Loucy (cell line): ENCODE measurements around the gene NCKAP5.

ENCODE experiments used
- H2AFZ ChIP-seq: fragments of 200-600 bp; sonication (generic); 2 replicates; pipeline ENCODE4 v1.6.0; 2016; ENCODE audit warnings: antibody characterized with exemption, mild to moderate bottlenecking, low read length, moderate library complexity
- H3F3A ChIP-seq: fragments of 200-600 bp; 2 replicates; pipeline ENCODE4 v1.6.0; 2016; ENCODE audit warnings: antibody characterized with exemption, low read depth, mild to moderate bottlenecking
- H3K27me3 ChIP-seq: fragments of 200-600 bp; sonication (generic); 2 replicates; pipeline ENCODE4 v1.6.1; 2014; ENCODE audit warnings: low read length, mild to moderate bottlenecking; ENCODE audit not compliant: insufficient read depth, poor library complexity, severe bottlenecking
- H3K36me3 ChIP-seq: fragments of 200-600 bp; sonication (generic); 2 replicates; pipeline ENCODE4 v1.6.1; 2016; ENCODE audit warnings: low read length; ENCODE audit not compliant: insufficient read depth
- H3K4me1 ChIP-seq: fragments of 200-600 bp; sonication (generic); 2 replicates; pipeline ENCODE4 v1.5.1; 2014; ENCODE audit warnings: low read length, mild to moderate bottlenecking; ENCODE audit not compliant: insufficient read depth, poor library complexity, severe bottlenecking
- H3K4me2 ChIP-seq: fragments of 200-600 bp; sonication (generic); 2 replicates; pipeline ENCODE4 v1.6.0; 2014; ENCODE audit warnings: antibody characterized with exemption, low read length, low read depth, mild to moderate bottlenecking; ENCODE audit not compliant: poor library complexity, severe bottlenecking
- H3K4me3 ChIP-seq: fragments of 200-600 bp; sonication (generic); 2 replicates; pipeline ENCODE4 v1.5.1; 2014; ENCODE audit warnings: low read length, mild to moderate bottlenecking, mixed read lengths; ENCODE audit not compliant: poor library complexity, severe bottlenecking
- H3K79me2 ChIP-seq: fragments of 200-600 bp; sonication (generic); 2 replicates; pipeline ENCODE4 v1.6.1; 2014; ENCODE audit warnings: low read length; ENCODE audit not compliant: insufficient read depth
- H3K9ac ChIP-seq: fragments of 200-600 bp; sonication (generic); 2 replicates; pipeline ENCODE4 v1.6.0; 2014; ENCODE audit warnings: mild to moderate bottlenecking, low read depth, low read length, moderate library complexity; ENCODE audit not compliant: poor library complexity, severe bottlenecking
- H3K9me2 ChIP-seq: fragments of 200-600 bp; sonication (generic); replicated peaks from 2 replicates; pipeline ENCODE4 v1.6.1; 2016; ENCODE audit warnings: low read depth, low read length, mixed read lengths
- H3K9me3 ChIP-seq: fragments of 200-600 bp; sonication (generic); 2 replicates; pipeline ENCODE4 v1.6.1; 2014; ENCODE audit warnings: mild to moderate bottlenecking, antibody characterized with exemption, low read length, low read depth; ENCODE audit not compliant: insufficient read depth
- H4K20me1 ChIP-seq: fragments of 200-600 bp; sonication (generic); 2 replicates; pipeline ENCODE4 v1.6.0; 2014; ENCODE audit warnings: antibody characterized with exemption, low read length, mild to moderate bottlenecking; ENCODE audit not compliant: insufficient read depth, poor library complexity, severe bottlenecking
- EZH2phosphoT487 ChIP-seq: fragments of 200-600 bp; IDR thresholded peaks from 2 replicates; pipeline ENCODE4 v1.6.1; 2018; ENCODE audit warnings: antibody characterized with exemption, mild to moderate bottlenecking, moderate library complexity, borderline replicate concordance
- TF ChIP-seq, protein P1 (sequence below): fragments of 200-600 bp; sonication (generic); conservative IDR thresholded peaks from 2 replicates; pipeline ENCODE4 v1.5.1; 2014; ENCODE audit warnings: mild to moderate bottlenecking, antibody characterized with exemption, low read length

The NCKAP5 gene

DNA sequence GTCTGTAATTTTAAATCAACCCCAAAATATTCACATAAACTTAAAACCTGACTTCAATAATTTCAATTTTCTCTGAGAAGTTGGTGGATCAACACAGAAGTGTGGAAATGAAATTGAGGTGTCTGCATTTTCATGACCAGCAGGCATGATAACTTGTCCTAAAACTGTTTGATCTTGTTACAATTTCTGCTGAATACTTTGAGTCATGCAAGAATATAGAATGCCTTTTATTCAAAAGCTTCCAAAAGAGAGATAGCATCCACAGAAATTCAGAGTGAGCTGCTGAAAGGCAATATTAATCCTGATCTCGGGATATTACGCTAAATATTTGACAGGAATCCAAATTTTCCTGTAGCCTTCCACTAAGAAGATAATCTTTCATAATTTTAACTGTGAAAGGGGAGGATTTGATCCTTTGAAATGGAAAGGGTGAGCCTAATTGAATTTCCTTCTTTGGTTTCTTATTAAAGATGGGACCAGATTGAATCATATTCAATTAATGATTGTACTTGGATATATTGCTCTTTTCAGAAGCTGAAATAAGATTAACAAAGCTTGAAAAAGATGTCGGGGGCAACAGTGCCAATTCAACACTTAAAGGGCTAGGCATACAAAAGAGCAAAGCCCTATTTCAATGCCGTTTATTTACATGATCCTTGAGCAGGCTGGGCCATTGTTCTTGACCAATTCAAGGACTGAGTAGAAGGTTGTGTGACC lies 129.3 kb downstream of the NCKAP5 start:
- no peak overlapping the region for H3K9ac ChIP-seq

DNA sequence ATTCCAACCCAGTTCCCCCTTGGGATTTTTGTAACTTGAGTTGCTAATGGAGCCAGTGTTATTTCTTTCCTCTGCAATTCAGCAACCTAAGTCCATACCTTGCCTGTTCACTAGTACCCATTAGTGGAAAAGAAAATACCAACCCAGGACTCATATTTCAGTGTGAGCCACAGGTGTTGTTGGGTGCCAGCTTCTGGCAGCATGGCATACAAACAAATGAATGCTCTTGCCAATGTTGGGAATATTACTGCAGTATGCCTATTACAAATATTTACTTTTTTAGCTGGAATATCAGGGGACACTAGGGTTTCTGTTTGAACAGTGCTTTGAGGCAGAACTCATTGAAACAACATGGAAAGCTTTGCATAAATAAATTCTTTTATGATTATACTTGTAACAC lies 130.2 kb downstream of the NCKAP5 start:
- H3K4me3 ChIP-seq: no peak overlapping the region
- no peak overlapping the region for H3K4me2 ChIP-seq
- H3K27me3 ChIP-seq: no peaks in the 10 kb centered on the region
- H3K36me3 ChIP-seq: no peaks in the 10 kb centered on the region
- no peaks in the 10 kb centered on the region for H3K9me2 ChIP-seq
- no peak overlapping the region for H3K9ac ChIP-seq
- H4K20me1 ChIP-seq: no peaks in the 10 kb centered on the region
- H3K9me3 ChIP-seq: no peaks in the 10 kb centered on the region
- no peaks in the 10 kb centered on the region for H3K79me2 ChIP-seq
- no peaks in the 10 kb centered on the region for H3K4me1 ChIP-seq
- H2AFZ ChIP-seq: no peak overlapping the region
- TF ChIP-seq, protein P1, sequence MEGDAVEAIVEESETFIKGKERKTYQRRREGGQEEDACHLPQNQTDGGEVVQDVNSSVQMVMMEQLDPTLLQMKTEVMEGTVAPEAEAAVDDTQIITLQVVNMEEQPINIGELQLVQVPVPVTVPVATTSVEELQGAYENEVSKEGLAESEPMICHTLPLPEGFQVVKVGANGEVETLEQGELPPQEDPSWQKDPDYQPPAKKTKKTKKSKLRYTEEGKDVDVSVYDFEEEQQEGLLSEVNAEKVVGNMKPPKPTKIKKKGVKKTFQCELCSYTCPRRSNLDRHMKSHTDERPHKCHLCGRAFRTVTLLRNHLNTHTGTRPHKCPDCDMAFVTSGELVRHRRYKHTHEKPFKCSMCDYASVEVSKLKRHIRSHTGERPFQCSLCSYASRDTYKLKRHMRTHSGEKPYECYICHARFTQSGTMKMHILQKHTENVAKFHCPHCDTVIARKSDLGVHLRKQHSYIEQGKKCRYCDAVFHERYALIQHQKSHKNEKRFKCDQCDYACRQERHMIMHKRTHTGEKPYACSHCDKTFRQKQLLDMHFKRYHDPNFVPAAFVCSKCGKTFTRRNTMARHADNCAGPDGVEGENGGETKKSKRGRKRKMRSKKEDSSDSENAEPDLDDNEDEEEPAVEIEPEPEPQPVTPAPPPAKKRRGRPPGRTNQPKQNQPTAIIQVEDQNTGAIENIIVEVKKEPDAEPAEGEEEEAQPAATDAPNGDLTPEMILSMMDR: no peak
- TF ChIP-seq EZH2phosphoT487: no peak
- no peaks in the 10 kb centered on the region for H3F3A ChIP-seq

More for the DNA sequence above, 129.3 kb downstream of the NCKAP5 start:
- H3K36me3 ChIP-seq: no peaks in the 10 kb centered on the region
- no peaks in the 10 kb centered on the region for H3F3A ChIP-seq
- H3K79me2 ChIP-seq: no peaks in the 10 kb centered on the region
- H3K4me1 ChIP-seq: no peaks in the 10 kb centered on the region
- H3K9me2 ChIP-seq: no peaks in the 10 kb centered on the region
- no peak overlapping the region for H3K4me2 ChIP-seq
- TF ChIP-seq, protein P1: no peak
- TF ChIP-seq EZH2phosphoT487: no peak
- no peak overlapping the region for H3K4me3 ChIP-seq
- H3K27me3 ChIP-seq: no peaks in the 10 kb centered on the region
- H4K20me1 ChIP-seq: no peaks in the 10 kb centered on the region
- no peak overlapping the region for H2AFZ ChIP-seq
- no peaks in the 10 kb centered on the region for H3K9me3 ChIP-seq

DNA sequence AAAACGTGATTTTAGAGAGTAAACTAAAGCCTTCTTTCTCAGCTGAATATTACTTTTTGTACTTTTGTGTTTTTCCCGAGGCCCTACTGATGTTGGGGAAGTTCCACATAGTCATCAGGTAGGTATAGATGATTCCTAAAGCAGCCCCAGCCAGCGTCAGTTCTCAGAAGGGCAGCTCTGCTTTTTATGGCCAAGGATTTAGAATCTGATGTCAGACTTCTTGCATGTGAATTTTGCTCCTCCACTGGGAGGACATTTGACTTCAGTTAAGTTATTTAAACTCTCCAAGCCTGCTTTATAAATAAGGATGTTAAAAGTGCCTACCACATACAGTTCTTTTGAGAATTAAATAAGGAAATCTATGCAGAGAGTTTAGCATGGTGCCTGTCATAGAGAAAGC lies 130.8 kb downstream of the NCKAP5 start:
- TF ChIP-seq, protein P1: no peak
- no peak for TF ChIP-seq EZH2phosphoT487
- Histone ChIP-seq H3K4me1 (no peaks in the 10 kb centered on the region), H3K9me3 (no peaks in the 10 kb centered on the region), H3K27me3 (no peaks in the 10 kb centered on the region), H3K36me3 (no peaks in the 10 kb centered on the region), H4K20me1 (no peaks in the 10 kb centered on the region), H3K4me3 (no peak overlapping the region), H2AFZ (no peak overlapping the region), H3K79me2 (no peaks in the 10 kb centered on the region), H3K4me2 (no peak overlapping the region), H3F3A (no peaks in the 10 kb centered on the region), H3K9ac (no peak overlapping the region), H3K9me2 (no peaks in the 10 kb centered on the region)
